Liver (tissue), 3 donors: ENCODE measurements around the gene MYO3B.

Source experiments
- FOXA1 ChIP-seq: IDR thresholded peaks from 2 replicates; pipeline ENCODE4 v1.6.1; 2016; ENCODE audit warnings: antibody characterized with exemption
- JUND ChIP-seq, 2 donors: IDR thresholded peaks; 2 replicates each; pipeline ENCODE4 v1.6.1; 2016; ENCODE audit warnings: antibody characterized with exemption in 2 of 2
- RAD21 ChIP-seq, 2 donors: IDR thresholded peaks; 2 replicates each; pipeline ENCODE4 v1.6.1; 2016; ENCODE audit warnings: antibody characterized with exemption in 2 of 2, mild to moderate bottlenecking in 2 of 2
- TAF1 ChIP-seq: conservative IDR thresholded peaks from 2 replicates; pipeline ENCODE4 v1.6.1; 2016; ENCODE audit warnings: antibody characterized with exemption, mild to moderate bottlenecking
- TF ChIP-seq, protein P1 (sequence below): IDR thresholded peaks from 2 replicates; pipeline ENCODE4 v1.6.1; 2016; ENCODE audit warnings: antibody characterized with exemption
- TF ChIP-seq, protein P2 (sequence below): fragments of 150-350 bp; IDR thresholded peaks from 2 replicates; pipeline ENCODE4 v1.5.1; 2017; ENCODE audit warnings: improper control_type of control experiment, low read depth, low read length; ENCODE audit not compliant: missing input control
- donor health status: healthy.
- donor health status: healthy.

DNA sequence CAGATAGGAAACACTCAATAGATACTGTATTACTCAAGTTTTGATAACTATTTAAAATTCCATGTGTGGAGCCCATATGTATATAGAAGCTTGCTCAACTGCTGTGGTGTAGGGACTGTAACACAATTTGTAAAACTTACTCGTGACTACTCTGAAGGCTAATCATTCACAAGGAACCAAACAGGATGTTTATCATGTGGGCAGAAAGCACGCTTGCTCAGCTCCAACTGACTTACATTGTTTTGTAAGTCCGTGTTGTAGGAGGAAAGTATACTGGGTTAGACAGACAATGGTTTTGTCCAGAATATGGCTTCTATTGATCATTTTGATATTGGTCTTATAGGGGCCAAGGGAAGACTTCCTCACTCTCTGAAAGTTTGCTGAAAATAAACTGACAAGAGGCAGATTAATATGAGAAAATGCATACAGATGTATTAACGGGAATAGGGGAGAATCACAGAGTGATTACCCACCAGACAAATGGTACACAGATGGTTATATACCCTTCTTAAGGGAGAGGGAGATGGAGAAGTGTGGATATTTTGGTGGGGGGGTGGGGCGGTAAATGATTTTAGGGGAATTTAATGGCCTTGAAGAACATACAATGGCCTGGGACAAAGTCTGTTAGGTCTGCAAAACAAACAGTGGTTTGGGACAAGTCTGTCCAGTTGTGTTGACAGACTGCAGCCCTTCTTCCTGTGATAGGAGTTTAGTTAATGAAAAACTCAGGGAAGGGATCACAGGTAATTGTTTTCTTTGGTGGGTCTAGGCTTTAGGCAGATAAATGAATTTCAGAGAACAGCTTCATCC lies 277.9 kb downstream of the MYO3B start:
- peak; percentile 31 to 50 for TF ChIP-seq RAD21 (IDR thresholded peaks at IDR 0.05)
- TF ChIP-seq, protein P1, sequence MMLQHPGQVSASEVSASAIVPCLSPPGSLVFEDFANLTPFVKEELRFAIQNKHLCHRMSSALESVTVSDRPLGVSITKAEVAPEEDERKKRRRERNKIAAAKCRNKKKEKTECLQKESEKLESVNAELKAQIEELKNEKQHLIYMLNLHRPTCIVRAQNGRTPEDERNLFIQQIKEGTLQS, result no peak
- TF ChIP-seq JUND (IDR thresholded peaks at IDR 0.05), result peak; percentile 69 to 83
- peak; percentile 89 for TF ChIP-seq FOXA1
- TF ChIP-seq, protein P2, sequence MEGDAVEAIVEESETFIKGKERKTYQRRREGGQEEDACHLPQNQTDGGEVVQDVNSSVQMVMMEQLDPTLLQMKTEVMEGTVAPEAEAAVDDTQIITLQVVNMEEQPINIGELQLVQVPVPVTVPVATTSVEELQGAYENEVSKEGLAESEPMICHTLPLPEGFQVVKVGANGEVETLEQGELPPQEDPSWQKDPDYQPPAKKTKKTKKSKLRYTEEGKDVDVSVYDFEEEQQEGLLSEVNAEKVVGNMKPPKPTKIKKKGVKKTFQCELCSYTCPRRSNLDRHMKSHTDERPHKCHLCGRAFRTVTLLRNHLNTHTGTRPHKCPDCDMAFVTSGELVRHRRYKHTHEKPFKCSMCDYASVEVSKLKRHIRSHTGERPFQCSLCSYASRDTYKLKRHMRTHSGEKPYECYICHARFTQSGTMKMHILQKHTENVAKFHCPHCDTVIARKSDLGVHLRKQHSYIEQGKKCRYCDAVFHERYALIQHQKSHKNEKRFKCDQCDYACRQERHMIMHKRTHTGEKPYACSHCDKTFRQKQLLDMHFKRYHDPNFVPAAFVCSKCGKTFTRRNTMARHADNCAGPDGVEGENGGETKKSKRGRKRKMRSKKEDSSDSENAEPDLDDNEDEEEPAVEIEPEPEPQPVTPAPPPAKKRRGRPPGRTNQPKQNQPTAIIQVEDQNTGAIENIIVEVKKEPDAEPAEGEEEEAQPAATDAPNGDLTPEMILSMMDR, result no peak
- peak; percentile 79 for TF ChIP-seq TAF1
